Stomach (tissue), 9 donors: Measurements from ENCODE around the gene TEX2. TPM values are rescaled to one million over a fixed set of nuclear protein-coding genes. Genes with fewer than 3 reads are reported as not detected.
A peak's percentile ranks its signal among the peaks of the same experiment; 100 is the strongest.
"Not testable (repeated sequence)": the region's sequence is repeated elsewhere in the genome, so short reads cannot be mapped to it uniquely, and the experiment has no call there.

Experiments
- DNase-seq, 2 donors: peaks; one replicate each; pipeline versions ENCODE4 v3.0.0 to v3.0.0-alpha.2; 2013 to 2019
- H3K27ac ChIP-seq, 5 donors: fragments of 200-600 bp in 4 of 5; sonication (generic) in 4 of 5; one replicate each; pipeline ENCODE4 v1.5.1; 2013 to 2019; ENCODE audit warnings: mild to moderate bottlenecking in 1 of 5, moderate library complexity in 1 of 5
- H3K27me3 ChIP-seq, 3 donors: fragments of 200-600 bp; sonication (generic); one replicate each; pipeline ENCODE4 v1.5.1; 2017 to 2019; ENCODE audit warnings: mixed run types in 1 of 3
- H3K36me3 ChIP-seq, 4 donors: fragments of 200-600 bp; sonication (generic); 1 replicate in 3 of 4; 2 replicates in 1 of 4; pipeline ENCODE4 v1.5.1; 2016 to 2019
- H3K4me1 ChIP-seq, 4 donors: fragments of 200-600 bp; sonication (generic); one replicate each; pipeline ENCODE4 v1.5.1; 2016 to 2019
- H3K4me3 ChIP-seq, 4 donors: fragments of 200-600 bp; sonication (generic) in 3 of 4; one replicate each; pipeline ENCODE4 v1.5.1; 2016 to 2019; ENCODE audit warnings: mild to moderate bottlenecking in 1 of 4
- H3K9me3 ChIP-seq, 4 donors: fragments of 200-600 bp; sonication (generic); one replicate each; pipeline ENCODE4 v1.5.1; 2016 to 2019
- EP300 ChIP-seq: sonication (generic); formaldehyde crosslinking; IDR thresholded peaks from one replicate; pipeline ENCODE4 v1.6.1; 2017; ENCODE audit warnings: antibody characterized with exemption
- POLR2A ChIP-seq, 4 donors: fragments of 450-650 bp; IDR thresholded peaks; one replicate each; pipeline ENCODE4 v1.6.1; 2016; ENCODE audit warnings: antibody characterized with exemption in 4 of 4, control low read depth in 2 of 4, mild to moderate bottlenecking in 1 of 4, moderate library complexity in 1 of 4
- POLR2AphosphoS5 ChIP-seq, 3 donors: sonication (generic); formaldehyde crosslinking; IDR thresholded peaks; one replicate each; pipeline ENCODE4 v1.6.1; 2016; ENCODE audit warnings: antibody characterized with exemption in 3 of 3
- WGBS, 5 donors: extraction: QIAGEN DNeasy Blood & Tissue Kit in 3 of 5; methylation state at CpG; one replicate each; pipeline versions ENCODE4 v1.1.5 to v1.1.7; 2013 to 2018; 5-methylcytosine and 5-hydroxymethylcytosine counted together
- intact Hi-C: fragments of 100-400 bp; cut with DNase I; formaldehyde crosslinking; loops from one replicate; pipeline ENCODE4 v1.15.1; 2023; ENCODE audit warnings: low total_unique reads
- polyA plus RNA-seq, 3 donors: library from polyadenylated mRNA; stranded (reverse); fragments of 200-250 nt; gene quantifications; one replicate each; pipeline ENCODE4 v1.2.3, GENCODE V29; 2013
- total RNA-seq, 5 donors: library from RNA; depleted of rRNA; stranded (reverse); fragments of >200 nt; gene quantifications; one replicate each; pipeline versions ENCODE4 v1.1.0 to v1.2.3, GENCODE V29; 2014 to 2016
- TF ChIP-seq, protein P1 (sequence below), 7 experiments: fragments of 450-650 bp in 4 of 7; fragments of 200-600 bp in 3 of 7; sonication (generic) in 3 of 7; IDR thresholded peaks; one replicate each; pipeline ENCODE4 v1.5.1; 2016 to 2019; ENCODE audit warnings: antibody characterized with exemption in 7 of 7, control low read depth in 2 of 7, mild to moderate bottlenecking in 1 of 7
- donor health status: healthy with polysubstance abuse.
- donor health status: Bipolar disorder and iron deficiency.
- donor health status: healthy.

TEX2 gene
- total and polyA plus RNA-seq, 8 donors: 5.8 to 50.6 (median 26.1) TPM

DNA sequence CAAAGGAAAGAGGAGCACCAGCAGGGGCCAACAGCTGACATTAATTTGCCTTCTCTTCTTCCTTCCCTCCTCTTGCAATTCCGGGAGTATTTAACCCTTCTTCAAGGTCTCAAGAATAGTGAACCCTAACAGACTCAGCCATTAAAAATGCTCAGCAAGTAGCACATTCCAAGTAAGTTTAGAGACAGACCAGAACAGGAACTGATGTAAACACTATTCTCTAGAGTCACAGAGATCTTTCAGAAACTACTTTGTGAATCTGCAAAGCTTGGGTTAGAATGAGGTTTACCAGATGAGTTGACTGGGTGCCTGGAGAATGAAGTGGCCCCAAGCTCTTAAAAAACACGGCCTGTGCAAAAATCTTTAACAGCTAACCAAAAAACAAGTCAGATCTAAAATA is 50.9 kb downstream of the TEX2 start:
- 74 to 80% (median 78%) methylated on average over 2 of the region's 2 CpGs for WGBS, 5 donors
- TF ChIP-seq EP300 (no peak), POLR2AphosphoS5 (IDR thresholded peaks at IDR 0.05) (no peak), POLR2A (IDR thresholded peaks at IDR 0.05) (no peak)
- TF ChIP-seq, protein P1, sequence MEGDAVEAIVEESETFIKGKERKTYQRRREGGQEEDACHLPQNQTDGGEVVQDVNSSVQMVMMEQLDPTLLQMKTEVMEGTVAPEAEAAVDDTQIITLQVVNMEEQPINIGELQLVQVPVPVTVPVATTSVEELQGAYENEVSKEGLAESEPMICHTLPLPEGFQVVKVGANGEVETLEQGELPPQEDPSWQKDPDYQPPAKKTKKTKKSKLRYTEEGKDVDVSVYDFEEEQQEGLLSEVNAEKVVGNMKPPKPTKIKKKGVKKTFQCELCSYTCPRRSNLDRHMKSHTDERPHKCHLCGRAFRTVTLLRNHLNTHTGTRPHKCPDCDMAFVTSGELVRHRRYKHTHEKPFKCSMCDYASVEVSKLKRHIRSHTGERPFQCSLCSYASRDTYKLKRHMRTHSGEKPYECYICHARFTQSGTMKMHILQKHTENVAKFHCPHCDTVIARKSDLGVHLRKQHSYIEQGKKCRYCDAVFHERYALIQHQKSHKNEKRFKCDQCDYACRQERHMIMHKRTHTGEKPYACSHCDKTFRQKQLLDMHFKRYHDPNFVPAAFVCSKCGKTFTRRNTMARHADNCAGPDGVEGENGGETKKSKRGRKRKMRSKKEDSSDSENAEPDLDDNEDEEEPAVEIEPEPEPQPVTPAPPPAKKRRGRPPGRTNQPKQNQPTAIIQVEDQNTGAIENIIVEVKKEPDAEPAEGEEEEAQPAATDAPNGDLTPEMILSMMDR (IDR thresholded peaks at IDR 0.05): no peak
- Histone ChIP-seq H3K27ac (peak overlapping the region in 1 of 5 donors; percentile 1), H3K27me3 (no peaks in the 10 kb centered on the region), H3K9me3 (no peaks in the 10 kb centered on the region), H3K36me3 (peaks cover 14 to 26% (median 25%) of the 10 kb centered on the region in 4 donors), H3K4me1 (peaks cover 13 to 44% (median 24%) of the 10 kb centered on the region in 4 donors), H3K4me3 (no peak overlapping the region)
- intact Hi-C loops: no loop called here
- DNase-seq: peak in 1 of 2 donors; percentile 40

DNA sequence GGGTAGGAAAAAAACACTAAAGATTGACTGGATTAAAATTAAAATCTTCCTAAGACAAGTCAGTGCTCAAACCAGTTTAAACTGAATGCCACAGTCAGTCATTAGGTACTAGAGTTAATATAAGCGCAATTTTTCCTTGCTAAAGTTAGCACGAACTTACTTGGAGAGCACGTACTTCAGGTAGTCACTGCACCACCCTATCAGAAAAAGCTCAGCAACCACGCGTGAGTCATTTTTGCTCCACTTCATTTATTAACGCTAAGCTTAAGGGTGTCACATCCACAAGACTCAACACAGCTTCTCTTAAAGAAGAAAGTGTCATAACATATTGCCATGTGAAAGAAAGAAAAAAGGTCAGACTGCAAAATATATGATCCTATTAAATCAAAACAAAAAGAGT is 53.1 kb downstream of the TEX2 start:
- Histone ChIP-seq H3K36me3 (peaks cover 14 to 26% (median 25%) of the 10 kb centered on the region in 4 donors), H3K9me3 (no peaks in the 10 kb centered on the region), H3K27ac (no peak overlapping the region), H3K4me1 (peaks cover 0 to 23% (median 10%) of the 10 kb centered on the region in 4 donors), H3K4me3 (no peak overlapping the region), H3K27me3 (no peaks in the 10 kb centered on the region)
- intact Hi-C loops: no loop called here
- TF ChIP-seq EP300 (no peak), POLR2A (IDR thresholded peaks at IDR 0.05) (no peak), POLR2AphosphoS5 (IDR thresholded peaks at IDR 0.05) (no peak)
- TF ChIP-seq, protein P1 (IDR thresholded peaks at IDR 0.05): no peak
- DNase-seq: no peak
- 79 to 93% (median 84%) methylated on average over 6 of the region's 6 CpGs for WGBS, 5 donors

DNA sequence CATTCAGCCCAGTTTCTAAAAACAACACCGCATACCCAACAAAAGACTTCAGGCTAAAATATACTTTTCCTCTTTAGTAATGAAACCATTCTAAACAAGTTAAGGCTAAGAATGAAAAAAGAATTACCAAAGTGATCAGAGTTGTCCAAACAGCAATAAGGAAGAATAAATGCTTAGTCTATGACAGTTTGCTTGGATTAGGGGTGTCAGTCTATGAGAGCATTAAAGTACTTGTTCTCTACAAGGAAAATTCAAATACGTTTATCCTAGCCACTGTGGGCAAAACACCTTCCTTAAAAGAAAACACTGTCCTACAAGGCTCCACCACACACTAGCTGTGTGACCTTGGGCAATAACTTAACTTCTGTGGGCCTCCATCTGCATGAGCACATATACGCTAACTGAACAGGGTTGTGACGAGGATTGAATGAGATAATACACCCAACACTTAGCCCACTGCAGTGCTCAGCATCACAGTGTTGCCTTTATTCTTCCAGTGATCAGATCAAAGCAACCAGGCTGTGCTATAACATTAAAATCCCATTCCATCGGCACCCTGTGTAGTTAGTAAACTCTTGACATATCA is 53.6 kb downstream of the TEX2 start:
- H3K27ac ChIP-seq: no peak overlapping the region

DNA sequence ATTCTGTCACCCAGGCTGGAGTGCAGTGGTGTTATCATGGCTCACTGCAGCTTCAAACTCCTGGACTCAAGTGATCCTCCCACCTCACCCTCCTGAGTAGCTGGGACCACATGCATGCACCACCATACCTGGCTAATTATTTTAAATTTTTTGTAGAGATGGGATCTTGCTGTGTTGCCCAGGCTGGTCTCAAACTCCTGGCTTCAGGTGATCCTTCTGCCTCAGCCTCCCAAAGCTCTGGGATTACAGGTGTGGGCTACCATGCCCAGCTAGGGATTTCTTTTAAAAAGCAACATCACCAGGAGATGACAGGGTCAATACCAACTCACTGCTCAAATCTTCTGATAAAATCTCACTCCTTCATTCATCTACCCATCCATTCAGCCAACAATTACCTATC is 54.4 kb downstream of the TEX2 start:
- intact Hi-C loops, H3K4me3 ChIP-seq, H3K27ac ChIP-seq, H3K9me3 ChIP-seq, DNase-seq, H3K27me3 ChIP-seq: not testable (repeated sequence)
- Histone ChIP-seq H3K4me1 (peaks cover 0 to 17% (median 6%) of the 10 kb centered on the region in 4 donors), H3K36me3 (peaks cover 14 to 22% (median 20%) of the 10 kb centered on the region in 4 donors)

More for the DNA sequence above, 53.6 kb downstream of the TEX2 start:
- H3K4me3 ChIP-seq: no peak overlapping the region
- WGBS, 5 donors: 75 to 88% (median 85%) methylated on average over 5 of the region's 5 CpGs
- H3K4me1 ChIP-seq: peaks cover 0 to 17% (median 6%) of the 10 kb centered on the region in 4 donors
- no peaks in the 10 kb centered on the region for H3K27me3 ChIP-seq
- TF ChIP-seq POLR2A (IDR thresholded peaks at IDR 0.05) (no peak), POLR2AphosphoS5 (IDR thresholded peaks at IDR 0.05) (no peak), EP300 (no peak)
- TF ChIP-seq, protein P1 (IDR thresholded peaks at IDR 0.05): no peak
- no peak for DNase-seq
- no peaks in the 10 kb centered on the region for H3K9me3 ChIP-seq
- peaks cover 14 to 26% (median 25%) of the 10 kb centered on the region in 4 donors for H3K36me3 ChIP-seq
- intact Hi-C loops: no loop called here

DNA sequence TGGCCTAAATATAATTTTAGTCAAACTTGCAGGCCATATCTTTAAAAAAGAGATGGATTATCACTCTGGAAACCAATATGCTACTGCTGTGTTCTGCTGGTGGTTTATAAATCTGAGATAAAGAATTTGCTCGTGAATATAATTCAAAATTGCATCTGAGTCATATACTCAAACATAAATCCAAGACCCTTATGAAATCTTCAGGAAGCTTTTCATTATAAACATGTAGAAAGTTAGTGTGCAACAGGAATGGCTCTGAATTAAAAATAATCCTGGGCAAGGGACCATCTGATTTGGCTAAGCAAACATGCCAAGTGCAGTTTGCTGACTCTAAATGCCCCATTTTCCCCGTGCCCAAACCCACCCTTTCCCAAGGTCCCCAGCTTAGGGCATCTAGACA is 57.3 kb downstream of the TEX2 start:
- Histone ChIP-seq H3K27me3 (no peaks in the 10 kb centered on the region), H3K4me3 (no peak overlapping the region), H3K36me3 (no peaks in the 10 kb centered on the region), H3K27ac (no peak overlapping the region), H3K4me1 (peaks cover 3 to 23% (median 14%) of the 10 kb centered on the region in 4 donors), H3K9me3 (no peaks in the 10 kb centered on the region)
- TF ChIP-seq POLR2AphosphoS5 (IDR thresholded peaks at IDR 0.05) (no peak), EP300 (no peak), POLR2A (IDR thresholded peaks at IDR 0.05) (no peak)
- TF ChIP-seq, protein P1 (IDR thresholded peaks at IDR 0.05): no peak
- intact Hi-C loops: no loop called here
- 31 to 46% (median 40%) methylated on average over 2 of the region's 2 CpGs for WGBS, 5 donors
- no peak for DNase-seq
